ENCODE measurements around the gene SLC34A3. TPM values are rescaled to one million over a fixed set of nuclear protein-coding genes. Genes with fewer than 3 reads are reported as not detected.
A peak's percentile ranks its signal among the peaks of the same experiment; 100 is the strongest.

SLC34A3 gene
- polyA plus RNA-seq, 4 donors, result 0.21 to 30.3 (median 0.85) TPM

GRCh38 chr9:137262909-137263285 is 32.2 kb downstream of the SLC34A3 start:
- Histone ChIP-seq H3K9me3 (ENCODE audit: control insufficient read depth in 2 of 2, insufficient read depth in 1 of 2, low read depth in 1 of 2, low read length in 1 of 2) (no peaks in the 10 kb centered on the region), H3K4me3 (ENCODE audit: low read depth in 1 of 3, low read length in 3 of 3) (no peak overlapping the region), H3K4me1 (ENCODE audit: control insufficient read depth in 3 of 3, insufficient read depth in 2 of 3, low read depth in 1 of 3, low read length in 2 of 3) (no peaks in the 10 kb centered on the region), H3K36me3 (ENCODE audit: control insufficient read depth in 3 of 3, insufficient read depth in 2 of 3, low read depth in 1 of 3, low read length in 3 of 3) (peaks cover 7 to 79% (median 13%) of the 10 kb centered on the region in 3 donors), H3K27me3 (ENCODE audit: control insufficient read depth in 3 of 3, insufficient read depth in 3 of 3, low read length in 3 of 3) (no peaks in the 10 kb centered on the region), H3K27ac (ENCODE audit: low read depth in 1 of 3, low read length in 2 of 3) (no peak overlapping the region)
- FAIRE-seq (no peak), DNase-seq (no peak)
- 91 to 95% (median 92%) methylated on average over 23 to 24 of the region's 24 CpGs for WGBS, 3 donors

GRCh38 chr9:137263506-137263905 is 32.8 kb downstream of the SLC34A3 start:
- DNase-seq (no peak), FAIRE-seq (no peak)
- 72 to 81% (median 75%) methylated on average over 9 to 10 of the region's 10 CpGs for WGBS, 3 donors
- H3K4me3 ChIP-seq (ENCODE audit: low read depth in 1 of 3, low read length in 3 of 3), result no peak overlapping the region
- H3K27ac ChIP-seq (ENCODE audit: low read depth in 1 of 3, low read length in 2 of 3), result no peak overlapping the region
- no peaks in the 10 kb centered on the region for H3K9me3 ChIP-seq (ENCODE audit: control insufficient read depth in 2 of 2, insufficient read depth in 1 of 2, low read depth in 1 of 2, low read length in 1 of 2)
- no peaks in the 10 kb centered on the region for H3K27me3 ChIP-seq (ENCODE audit: control insufficient read depth in 3 of 3, insufficient read depth in 3 of 3, low read length in 3 of 3)
- no peaks in the 10 kb centered on the region for H3K4me1 ChIP-seq (ENCODE audit: control insufficient read depth in 3 of 3, insufficient read depth in 2 of 3, low read depth in 1 of 3, low read length in 2 of 3)
- H3K36me3 ChIP-seq (ENCODE audit: control insufficient read depth in 3 of 3, insufficient read depth in 2 of 3, low read depth in 1 of 3, low read length in 3 of 3), result peaks cover 7 to 79% (median 14%) of the 10 kb centered on the region in 3 donors

- no peaks in the 10 kb centered on the region for H3K9me3 ChIP-seq (ENCODE audit: control insufficient read depth in 2 of 2, insufficient read depth in 1 of 2, low read depth in 1 of 2, low read length in 1 of 2)
- H3K4me3 ChIP-seq (ENCODE audit: low read depth in 1 of 3, low read length in 3 of 3), result no peak overlapping the region
- H3K27me3 ChIP-seq (ENCODE audit: control insufficient read depth in 3 of 3, insufficient read depth in 3 of 3, low read length in 3 of 3), result no peaks in the 10 kb centered on the region
- no peak for DNase-seq
- H3K4me1 ChIP-seq (ENCODE audit: control insufficient read depth in 3 of 3, insufficient read depth in 2 of 3, low read depth in 1 of 3, low read length in 2 of 3), result peaks cover 0 to 4% (median 2%) of the 10 kb centered on the region in 3 donors
- H3K36me3 ChIP-seq (ENCODE audit: control insufficient read depth in 3 of 3, insufficient read depth in 2 of 3, low read depth in 1 of 3, low read length in 3 of 3), result peaks cover 7 to 78% (median 11%) of the 10 kb centered on the region in 3 donors
- WGBS, 3 donors, result 93 to 97% (median 96%) methylated on average over 22 of the region's 22 CpGs
- no peak overlapping the region for H3K27ac ChIP-seq (ENCODE audit: low read depth in 1 of 3, low read length in 2 of 3)
- no peak for FAIRE-seq
These were observed 33.4 kb downstream of the SLC34A3 start for GRCh38 chr9:137264067-137264466.

- H3K4me3 ChIP-seq (ENCODE audit: low read depth in 1 of 3, low read length in 3 of 3), result no peak overlapping the region
- no peak overlapping the region for H3K27ac ChIP-seq (ENCODE audit: low read depth in 1 of 3, low read length in 2 of 3)
- 93 to 96% (median 94%) methylated on average over 28 to 29 of the region's 29 CpGs for WGBS, 3 donors
- DNase-seq (no peak), FAIRE-seq (no peak)
- no peaks in the 10 kb centered on the region for H3K27me3 ChIP-seq (ENCODE audit: control insufficient read depth in 3 of 3, insufficient read depth in 3 of 3, low read length in 3 of 3)
- peaks cover 7 to 87% (median 8%) of the 10 kb centered on the region in 3 donors for H3K36me3 ChIP-seq (ENCODE audit: control insufficient read depth in 3 of 3, insufficient read depth in 2 of 3, low read depth in 1 of 3, low read length in 3 of 3)
- no peaks in the 10 kb centered on the region for H3K9me3 ChIP-seq (ENCODE audit: control insufficient read depth in 2 of 2, insufficient read depth in 1 of 2, low read depth in 1 of 2, low read length in 1 of 2)
- H3K4me1 ChIP-seq (ENCODE audit: control insufficient read depth in 3 of 3, insufficient read depth in 2 of 3, low read depth in 1 of 3, low read length in 2 of 3), result peaks cover 0 to 8% (median 3%) of the 10 kb centered on the region in 3 donors
These were observed 34.9 kb downstream of the SLC34A3 start for GRCh38 chr9:137265496-137266161.

GRCh38 chr9:137266162-137266527 is 35.4 kb downstream of the SLC34A3 start:
- Histone ChIP-seq H3K4me1 (ENCODE audit: control insufficient read depth in 3 of 3, insufficient read depth in 2 of 3, low read depth in 1 of 3, low read length in 2 of 3) (peaks cover 0 to 8% (median 3%) of the 10 kb centered on the region in 3 donors), H3K9me3 (ENCODE audit: control insufficient read depth in 2 of 2, insufficient read depth in 1 of 2, low read depth in 1 of 2, low read length in 1 of 2) (no peaks in the 10 kb centered on the region), H3K27me3 (ENCODE audit: control insufficient read depth in 3 of 3, insufficient read depth in 3 of 3, low read length in 3 of 3) (no peaks in the 10 kb centered on the region), H3K4me3 (ENCODE audit: low read depth in 1 of 3, low read length in 3 of 3) (no peak overlapping the region), H3K36me3 (ENCODE audit: control insufficient read depth in 3 of 3, insufficient read depth in 2 of 3, low read depth in 1 of 3, low read length in 3 of 3) (peaks cover 7 to 90% (median 8%) of the 10 kb centered on the region in 3 donors), H3K27ac (ENCODE audit: low read depth in 1 of 3, low read length in 2 of 3) (no peak overlapping the region)
- WGBS, 3 donors, result 88 to 92% (median 89%) methylated on average over 11 to 15 of the region's 15 CpGs
- no peak for DNase-seq
- FAIRE-seq, result no peak

- no peak for DNase-seq
- H3K36me3 ChIP-seq (ENCODE audit: control insufficient read depth in 3 of 3, insufficient read depth in 2 of 3, low read depth in 1 of 3, low read length in 3 of 3), result peaks cover 7 to 91% (median 11%) of the 10 kb centered on the region in 3 donors
- H3K27me3 ChIP-seq (ENCODE audit: control insufficient read depth in 3 of 3, insufficient read depth in 3 of 3, low read length in 3 of 3), result no peaks in the 10 kb centered on the region
- no peak for FAIRE-seq
- no peak overlapping the region for H3K4me3 ChIP-seq (ENCODE audit: low read depth in 1 of 3, low read length in 3 of 3)
- H3K9me3 ChIP-seq (ENCODE audit: control insufficient read depth in 2 of 2, insufficient read depth in 1 of 2, low read depth in 1 of 2, low read length in 1 of 2), result no peaks in the 10 kb centered on the region
- peaks cover 0 to 8% (median 3%) of the 10 kb centered on the region in 3 donors for H3K4me1 ChIP-seq (ENCODE audit: control insufficient read depth in 3 of 3, insufficient read depth in 2 of 3, low read depth in 1 of 3, low read length in 2 of 3)
- no peak overlapping the region for H3K27ac ChIP-seq (ENCODE audit: low read depth in 1 of 3, low read length in 2 of 3)
- 90 to 94% (median 91%) methylated on average over 30 to 34 of the region's 34 CpGs for WGBS, 3 donors
These were observed 36.1 kb downstream of the SLC34A3 start for GRCh38 chr9:137266585-137267453.

GRCh38 chr9:137267933-137268355 is 37.2 kb downstream of the SLC34A3 start:
- FAIRE-seq (no peak), DNase-seq (no peak)
- peaks cover 7 to 96% (median 13%) of the 10 kb centered on the region in 3 donors for H3K36me3 ChIP-seq (ENCODE audit: control insufficient read depth in 3 of 3, insufficient read depth in 2 of 3, low read depth in 1 of 3, low read length in 3 of 3)
- no peak overlapping the region for H3K4me3 ChIP-seq (ENCODE audit: low read depth in 1 of 3, low read length in 3 of 3)
- H3K27ac ChIP-seq (ENCODE audit: low read depth in 1 of 3, low read length in 2 of 3), result peak overlapping the region in 1 of 3 donors; percentile 28
- no peaks in the 10 kb centered on the region for H3K27me3 ChIP-seq (ENCODE audit: control insufficient read depth in 3 of 3, insufficient read depth in 3 of 3, low read length in 3 of 3)
- peaks cover 0 to 2% of the 10 kb centered on the region in 2 donors for H3K9me3 ChIP-seq (ENCODE audit: control insufficient read depth in 2 of 2, insufficient read depth in 1 of 2, low read depth in 1 of 2, low read length in 1 of 2)
- 85 to 91% (median 85%) methylated on average over 6 of the region's 6 CpGs for whole genome bisulfite sequencing, 3 donors
- H3K4me1 ChIP-seq (ENCODE audit: control insufficient read depth in 3 of 3, insufficient read depth in 2 of 3, low read depth in 1 of 3, low read length in 2 of 3), result peaks cover 0 to 8% (median 3%) of the 10 kb centered on the region in 3 donors

GRCh38 chr9:137268538-137269201 is 38.0 kb downstream of the SLC34A3 start:
- no peak for FAIRE-seq
- DNase-seq, result no peak
- Histone ChIP-seq H3K4me3 (ENCODE audit: low read depth in 1 of 3, low read length in 3 of 3) (no peak overlapping the region), H3K4me1 (ENCODE audit: control insufficient read depth in 3 of 3, insufficient read depth in 2 of 3, low read depth in 1 of 3, low read length in 2 of 3) (peaks cover 0 to 8% (median 3%) of the 10 kb centered on the region in 3 donors), H3K27ac (ENCODE audit: low read depth in 1 of 3, low read length in 2 of 3) (peak overlapping the region in 1 of 3 donors; percentile 76), H3K27me3 (ENCODE audit: control insufficient read depth in 3 of 3, insufficient read depth in 3 of 3, low read length in 3 of 3) (no peaks in the 10 kb centered on the region), H3K36me3 (ENCODE audit: control insufficient read depth in 3 of 3, insufficient read depth in 2 of 3, low read depth in 1 of 3, low read length in 3 of 3) (peaks cover 7 to 98% (median 13%) of the 10 kb centered on the region in 3 donors), H3K9me3 (ENCODE audit: control insufficient read depth in 2 of 2, insufficient read depth in 1 of 2, low read depth in 1 of 2, low read length in 1 of 2) (peaks cover 0 to 2% of the 10 kb centered on the region in 2 donors)
- WGBS, 3 donors, result 66 to 72% (median 68%) methylated on average over 19 of the region's 19 CpGs
